PC-3 (cell line): ENCODE results near the gene UAP1L1. TPM values are rescaled to one million over a fixed set of nuclear protein-coding genes. Genes with fewer than 3 reads are reported as not detected.

Experiments
- ATAC-seq: fragments of 200-7000 bp; cut with Tn5 transposase; 2 replicates; pipeline ENCODE4 v1.9.1; 2020; ENCODE audit warnings: mild to moderate bottlenecking, moderate library complexity
- BruUV-seq: library from RNA; stranded (reverse); fragments of 400-500 nt; replicated peaks from 2 replicates; lab custom pipeline; 2021; lab: Mats Ljungman, UMichigan
- CTCF ChIA-PET: fragments of 300-600 bp; sonication (Branson Sonifier 250); formaldehyde crosslinking; loops from one replicate; lab custom pipeline; 2022; ENCODE audit warnings: antibody characterized with exemption; lab: Charles Lee
- POLR2A ChIA-PET: fragments of 300-600 bp; sonication (Branson Sonifier 250); formaldehyde crosslinking; loops from one replicate; lab custom pipeline; 2022; ENCODE audit warnings: antibody characterized with exemption; ENCODE audit not compliant: unreplicated experiment; lab: Charles Lee
- DNase-seq: peaks from one replicate; pipeline ENCODE4 v3.0.0-alpha.2; 2015
- H2AFZ ChIP-seq: fragments of 300-600 bp; sonication (generic); 2 replicates; pipeline ENCODE4 v1.6.0; 2016; ENCODE audit warnings: antibody characterized with exemption, low read length
- H3F3A ChIP-seq: fragments of 300-600 bp; sonication (generic); one replicate; pipeline ENCODE4 v1.6.0; 2017; ENCODE audit warnings: antibody characterized with exemption, low read length, control low read depth, mild to moderate bottlenecking; ENCODE audit not compliant: unreplicated experiment
- H3K27ac ChIP-seq: fragments of 300-600 bp; sonication (generic); 2 replicates; pipeline ENCODE4 v1.5.1; 2016; ENCODE audit warnings: mild to moderate bottlenecking, low read length
- H3K27me3 ChIP-seq: fragments of 300-600 bp; sonication (generic); 2 replicates; pipeline ENCODE4 v1.6.1; 2016; ENCODE audit warnings: low read length, mixed read lengths
- H3K36me3 ChIP-seq: fragments of 300-600 bp; sonication (generic); 2 replicates; pipeline ENCODE4 v1.6.1; 2016; ENCODE audit warnings: low read depth, mixed run types, low read length, mixed read lengths
- H3K4me1 ChIP-seq: fragments of 300-600 bp; sonication (generic); 2 replicates; pipeline ENCODE4 v1.5.1; 2016; ENCODE audit warnings: low read length; ENCODE audit not compliant: insufficient read depth
- H3K4me2 ChIP-seq: fragments of 300-600 bp; sonication (generic); 2 replicates; pipeline ENCODE4 v1.6.0; 2016; ENCODE audit warnings: low read length
- H3K4me3 ChIP-seq: fragments of 300-600 bp; sonication (generic); 2 replicates; pipeline ENCODE4 v1.5.1; 2016; ENCODE audit warnings: mild to moderate bottlenecking, low read length, mixed read lengths
- H3K79me2 ChIP-seq: fragments of 300-600 bp; sonication (generic); 2 replicates; pipeline ENCODE4 v1.6.1; 2017; ENCODE audit warnings: low read length, mixed read lengths
- H3K9ac ChIP-seq: fragments of 300-600 bp; sonication (generic); 2 replicates; pipeline ENCODE4 v1.6.0; 2016; ENCODE audit warnings: mild to moderate bottlenecking, low read length
- H3K9me2 ChIP-seq: fragments of 300-600 bp; sonication (generic); replicated peaks from 2 replicates; pipeline ENCODE4 v1.6.1; 2016; ENCODE audit warnings: mixed run types, low read length, mixed read lengths
- H3K9me3 ChIP-seq: fragments of 300-600 bp; sonication (generic); 2 replicates; pipeline ENCODE4 v1.6.1; 2016; ENCODE audit warnings: low read length, mixed read lengths
- H4K20me1 ChIP-seq: fragments of 300-600 bp; sonication (generic); 2 replicates; pipeline ENCODE4 v1.6.1; 2016; ENCODE audit warnings: low read length, mixed read lengths
- CTCF ChIP-seq: fragments of 300-600 bp; sonication (generic); conservative IDR thresholded peaks from 2 replicates; pipeline ENCODE4 v1.5.1; 2017; ENCODE audit warnings: antibody characterized with exemption, low read depth, mild to moderate bottlenecking, low read length
- EZH2 ChIP-seq: fragments of 300-600 bp; sonication (generic); IDR thresholded peaks from one replicate; pipeline ENCODE4 v1.6.1; 2017; ENCODE audit warnings: antibody characterized with exemption, mild to moderate bottlenecking, low read length; ENCODE audit not compliant: unreplicated experiment
- EZH2phosphoT487 ChIP-seq: fragments of 300-600 bp; sonication (generic); IDR thresholded peaks from 2 replicates; pipeline ENCODE4 v1.6.1; 2018; ENCODE audit warnings: mild to moderate bottlenecking, antibody characterized with exemption, low read length, borderline replicate concordance
- intact Hi-C: fragments of 100-400 bp; cut with micrococcal nuclease; formaldehyde crosslinking; loops from 2 replicates; pipeline ENCODE4 v1.9.0; 2023
- total RNA-seq: library from RNA; depleted of rRNA; stranded (reverse); fragments of >200 nt; gene quantifications from 2 replicates; pipeline ENCODE4 v1.2.3, GENCODE V29; 2014

UAP1L1 gene
- total RNA-seq, 1 experiment from 2014 or later = 5.0 TPM

DNA sequence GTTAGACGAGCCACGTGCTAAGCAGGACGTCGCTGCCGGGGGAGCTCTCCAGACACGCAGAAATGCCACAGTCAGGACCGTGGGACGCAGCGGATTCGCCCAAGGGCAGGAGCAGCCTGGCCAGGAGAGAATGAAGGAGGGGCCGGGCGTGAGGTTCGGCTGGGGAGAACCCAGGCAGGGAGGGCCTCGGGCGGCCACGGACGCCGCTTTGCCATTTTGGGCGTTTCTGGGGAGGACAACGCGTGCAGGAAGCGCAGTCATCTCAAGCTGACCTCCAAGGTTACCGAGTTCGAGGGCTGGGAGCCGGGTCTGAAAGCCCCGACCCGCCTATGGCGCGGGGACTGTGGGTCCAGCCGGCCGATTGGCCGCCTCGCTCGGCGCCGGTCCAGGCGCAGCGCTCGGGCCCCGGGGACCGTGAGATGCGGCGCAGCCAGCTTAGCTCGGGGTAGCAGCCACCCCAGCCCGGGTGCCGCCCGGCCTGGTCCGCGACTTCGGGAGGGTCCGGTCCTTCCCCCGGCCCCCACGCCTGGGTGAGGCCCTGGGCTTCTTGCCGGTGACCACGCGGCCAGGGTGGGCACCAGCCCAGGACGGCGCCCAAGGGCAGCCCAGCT is 8.7 kb downstream of the UAP1L1 start:
- H3K4me2 ChIP-seq = peak overlapping the region; percentile 91
- DNase-seq (peak; percentile 44), ATAC-seq (peak; percentile 13)
- H3K36me3 ChIP-seq = no peaks in the 10 kb centered on the region
- H3K9me2 ChIP-seq = no peaks in the 10 kb centered on the region
- H2AFZ ChIP-seq = peak overlapping the region; percentile 61; the same call in 1 of the 2 replicates
- peaks cover 37% of the 10 kb centered on the region for H3K4me1 ChIP-seq
- no peaks in the 10 kb centered on the region for H4K20me1 ChIP-seq
- no peaks in the 10 kb centered on the region for H3K9me3 ChIP-seq
- H3K4me3 ChIP-seq = peak overlapping the region; percentile 73
- H3F3A ChIP-seq = no peaks in the 10 kb centered on the region
- ChIA-PET POLR2A (interaction anchor here (0.6 to 0.7 kb wide), 3 partner anchors 18 to 215 kb away, joined by 3 to 32 read pairs (median 7); no protein-coding TSS in a partner anchor), CTCF (interaction anchor here (0.5 to 1.3 kb wide), 2 partner anchors 18 to 49 kb away, joined by 4 to 6 read pairs; no protein-coding TSS in a partner anchor)
- peak overlapping the region; percentile 99 for H3K9ac ChIP-seq
- H3K27me3 ChIP-seq = no peaks in the 10 kb centered on the region
- H3K79me2 ChIP-seq = peaks cover 32% of the 10 kb centered on the region
- intact Hi-C loops = loop anchor here (1.0 kb wide), 1 partner anchor 16 kb away; the partner anchor contains the start of gene SAPCD2
- BruUV-seq = no TSS peak
- no peak for TF ChIP-seq EZH2
- peak overlapping the region; percentile 94 for H3K27ac ChIP-seq

DNA sequence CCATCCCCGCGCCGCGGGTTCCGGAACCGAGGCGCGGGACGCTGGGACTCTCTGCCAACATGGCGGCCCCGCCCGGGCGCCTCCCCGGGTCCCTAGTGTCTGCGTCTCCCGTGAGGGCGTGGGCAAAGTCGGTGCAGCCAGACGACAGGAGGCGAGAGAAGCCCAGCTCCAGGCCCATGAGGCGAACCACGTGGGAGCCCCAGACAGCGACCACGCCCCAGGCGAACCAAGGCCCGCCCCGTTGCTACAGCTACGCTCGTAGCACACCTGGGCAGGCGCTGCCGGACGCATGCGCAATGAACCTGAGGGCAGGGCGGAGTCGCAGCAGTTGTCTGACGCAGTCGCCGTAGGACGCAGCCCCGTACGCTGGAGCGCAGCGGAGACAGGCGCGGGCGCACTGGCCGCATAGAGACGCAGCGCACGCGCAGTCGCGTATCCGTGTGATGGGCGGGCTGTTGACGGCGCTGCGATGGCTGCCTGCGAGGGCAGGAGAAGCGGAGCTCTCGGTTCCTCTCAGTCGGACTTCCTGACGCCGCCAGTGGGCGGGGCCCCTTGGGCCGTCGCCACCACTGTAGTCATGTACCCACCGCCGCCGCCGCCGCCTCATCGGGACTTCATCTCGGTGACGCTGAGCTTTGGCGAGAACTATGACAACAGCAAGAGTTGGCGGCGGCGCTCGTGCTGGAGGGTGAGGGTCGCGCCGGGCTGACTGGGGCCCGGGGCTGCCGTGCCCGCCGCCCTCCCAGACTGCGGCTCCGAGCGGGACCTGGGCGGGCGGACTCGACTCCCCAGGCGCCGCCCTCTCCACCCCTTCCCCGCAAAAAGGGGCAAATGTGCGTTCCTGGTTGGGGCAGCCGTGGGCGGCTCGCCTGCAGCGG is 9.5 kb downstream of the UAP1L1 start, which contains the start of gene MAN1B1:
Gene MAN1B1 (plus strand): TSS at position 455 of the 878 bp plus-strand sequence. CDS start 15 bp downstream, at position 470.
- TF ChIP-seq EZH2 (no peak), EZH2phosphoT487 (no peak), CTCF (no peak)
- Histone ChIP-seq H3K27me3 (no peaks in the 10 kb centered on the region), H3K79me2 (peaks cover 32% of the 10 kb centered on the region), H3K27ac (peak within 1 kb of the TSS; percentile 94), H3K4me1 (peaks cover 37% of the 10 kb centered on the region), H3K9ac (peak within 1 kb of the TSS; percentile 99), H3K9me2 (no peaks in the 10 kb centered on the region), H3F3A (no peaks in the 10 kb centered on the region), H2AFZ (peak within 1 kb of the TSS; percentile 70), H3K4me2 (peak within 1 kb of the TSS; percentile 93), H3K4me3 (peak within 1 kb of the TSS; percentile 79), H4K20me1 (no peaks in the 10 kb centered on the region), H3K36me3 (no peaks in the 10 kb centered on the region), H3K9me3 (no peaks in the 10 kb centered on the region)
- ATAC-seq (peak; percentile 82), DNase-seq (peak; percentile 98)
- intact Hi-C loops = loop anchor here (1.0 kb wide), 1 partner anchor 16 kb away; the partner anchor contains the start of gene SAPCD2
- ChIA-PET POLR2A (interaction anchor here (0.6 kb wide), 2 partner anchors 131 to 133 kb away, joined by 4 to 7 read pairs; no protein-coding TSS in a partner anchor), CTCF (interaction anchor here (0.5 to 1.3 kb wide), 3 partner anchors 19 to 64 kb away, joined by 4 to 6 read pairs (median 4); no protein-coding TSS in a partner anchor)
- BruUV-seq = no TSS peak

- ChIA-PET POLR2A (no interaction called here), CTCF (interaction anchor here (1.3 kb wide), 1 partner anchor 20 kb away, joined by 4 read pairs; no protein-coding TSS in a partner anchor)
- Histone ChIP-seq H3K9ac (peak overlapping the region; percentile 84), H3K27ac (peak overlapping the region; percentile 41), H3K9me3 (no peaks in the 10 kb centered on the region), H4K20me1 (no peaks in the 10 kb centered on the region), H3K4me1 (peaks cover 37% of the 10 kb centered on the region), H3K9me2 (no peaks in the 10 kb centered on the region), H3K4me3 (peak overlapping the region; percentile 79), H3K79me2 (peaks cover 32% of the 10 kb centered on the region), H3K27me3 (no peaks in the 10 kb centered on the region), H3F3A (no peaks in the 10 kb centered on the region), H2AFZ (peak overlapping the region; percentile 70), H3K36me3 (no peaks in the 10 kb centered on the region), H3K4me2 (peak overlapping the region; percentile 93)
- TF ChIP-seq EZH2phosphoT487 (no peak), CTCF (no peak), EZH2 (no peak)
- BruUV-seq = no TSS peak
- ATAC-seq (no peak), DNase-seq (no peak)
- intact Hi-C loops = no loop called here
These were observed 10.2 kb downstream of the UAP1L1 start for GRCh38 chr9:137087409-137087925.
